GM18858 (cell line): ENCODE data around the gene STOML1.
"Not testable (repeated sequence)": the region's sequence is repeated elsewhere in the genome, so short reads cannot be mapped to it uniquely, and the experiment has no call there.

Experiments used
- ATAC-seq: cut with Tn5 transposase; IDR thresholded peaks from one replicate; pipeline ENCODE4 v1.9.1; 2021; ENCODE audit not compliant: unreplicated experiment

Gene STOML1

GRCh38 chr15:73988445-73988969 is 3.6 kb downstream of the STOML1 start:
- ATAC-seq: no peak

- ATAC-seq: no peak
Observed at GRCh38 chr15:73987681-73988444, 4.2 kb downstream of the STOML1 start.

- ATAC-seq: no peak
Observed at GRCh38 chr15:73987250-73987649, 4.8 kb downstream of the STOML1 start.

GRCh38 chr15:73986776-73987056 is 5.4 kb downstream of the STOML1 start:
- no peak for ATAC-seq

- no peak for ATAC-seq
Observed at GRCh38 chr15:73986055-73986775, 5.9 kb downstream of the STOML1 start.

GRCh38 chr15:73985101-73985873 is 6.8 kb downstream of the STOML1 start:
- no peak for ATAC-seq

- no peak for ATAC-seq
Observed at GRCh38 chr15:73984208-73984979, 7.7 kb downstream of the STOML1 start.

GRCh38 chr15:73983773-73984172 is 8.3 kb downstream of the STOML1 start:
- no peak for ATAC-seq

GRCh38 chr15:73983211-73983727 is 8.8 kb downstream of the STOML1 start:
- no peak for ATAC-seq

GRCh38 chr15:73982222-73982962 is 9.7 kb downstream of the STOML1 start:
- ATAC-seq: no peak

- no peak for ATAC-seq
Observed at GRCh38 chr15:73981761-73982221, 10.3 kb downstream of the STOML1 start.

GRCh38 chr15:73979636-73980035 is 12.5 kb downstream of the STOML1 start:
- ATAC-seq: no peak

GRCh38 chr15:73978896-73979295 is 13.2 kb downstream of the STOML1 start:
- ATAC-seq: no peak

- ATAC-seq: not testable (repeated sequence)
Observed at GRCh38 chr15:73975440-73976125, 16.5 kb downstream of the STOML1 start.

- not testable (repeated sequence) for ATAC-seq
Observed at GRCh38 chr15:73973683-73974200, 18.4 kb downstream of the STOML1 start.

GRCh38 chr15:73972984-73973682 is 19.0 kb downstream of the STOML1 start:
- ATAC-seq: no peak

GRCh38 chr15:73969151-73969759 is 22.8 kb downstream of the STOML1 start:
- no peak for ATAC-seq

- ATAC-seq: no peak
Observed at GRCh38 chr15:73968461-73968860, 23.6 kb downstream of the STOML1 start.
